ENCODE measurements around the gene DYDC2.
A peak's percentile ranks its signal among the peaks of the same experiment; 100 is the strongest.
"Not testable (repeated sequence)": the region's sequence is repeated elsewhere in the genome, so short reads cannot be mapped to it uniquely, and the experiment has no call there.

The DYDC2 gene, protein sequence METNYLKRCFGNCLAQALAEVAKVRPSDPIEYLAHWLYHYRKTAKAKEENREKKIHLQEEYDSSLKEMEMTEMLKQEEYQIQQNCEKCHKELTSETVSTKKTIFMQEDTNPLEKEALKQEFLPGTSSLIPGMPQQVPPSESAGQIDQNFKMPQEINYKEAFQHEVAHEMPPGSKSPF

DNA sequence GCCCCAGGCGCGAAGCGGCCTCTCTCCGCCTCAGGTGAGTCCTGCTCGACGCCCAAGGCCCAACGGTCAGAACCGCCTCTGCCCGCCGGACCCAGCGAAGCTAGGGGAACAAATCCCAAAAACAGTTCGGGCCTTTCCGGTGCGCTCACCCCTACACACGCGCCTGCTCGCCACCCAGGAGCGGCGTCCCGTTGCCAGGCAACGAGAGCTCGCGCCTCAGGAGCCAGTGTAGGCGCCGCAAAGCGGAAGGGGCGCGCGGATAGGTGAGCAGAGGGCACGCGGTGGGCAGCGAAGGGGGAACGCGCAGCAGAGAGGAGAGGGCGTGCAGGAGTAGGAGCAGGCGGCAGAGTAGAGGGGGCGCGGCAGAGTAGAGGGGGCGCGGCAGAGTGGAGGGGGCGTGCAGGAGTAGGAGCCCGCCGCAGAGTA is at the start of gene DYDC2, which contains the start of gene DYDC1:
Gene DYDC2, plus strand, starts transcription at position 219 of the 426 bp plus-strand sequence. CDS start 5,663 bp downstream, outside the sequence.
Gene DYDC1, minus strand, starts transcription at position 193 of the 426 bp plus-strand sequence. CDS start 4,154 bp downstream, outside the sequence.
- peak; percentile 79 for DNase-seq

DNA sequence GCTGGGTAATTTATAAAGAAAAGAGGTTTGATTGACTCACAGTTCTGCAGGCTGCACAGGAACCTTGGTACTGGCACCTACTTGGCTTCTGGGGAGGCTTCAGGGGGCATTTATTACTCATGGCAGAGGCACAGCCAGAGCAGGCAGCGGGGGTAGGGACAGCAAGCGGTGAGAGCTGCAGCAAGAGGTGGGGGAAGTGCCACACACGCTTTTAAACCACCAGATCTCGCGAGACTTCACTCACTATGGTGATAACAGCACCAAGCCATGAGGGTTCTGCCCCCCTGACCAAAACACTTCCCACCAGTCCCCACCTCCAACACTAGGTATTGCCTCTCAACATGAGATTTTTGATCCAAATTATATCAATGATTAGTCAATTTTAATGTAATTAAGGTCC is 43.1 kb upstream of the DYDC2 start:
- DNase-seq = no peak

DNA sequence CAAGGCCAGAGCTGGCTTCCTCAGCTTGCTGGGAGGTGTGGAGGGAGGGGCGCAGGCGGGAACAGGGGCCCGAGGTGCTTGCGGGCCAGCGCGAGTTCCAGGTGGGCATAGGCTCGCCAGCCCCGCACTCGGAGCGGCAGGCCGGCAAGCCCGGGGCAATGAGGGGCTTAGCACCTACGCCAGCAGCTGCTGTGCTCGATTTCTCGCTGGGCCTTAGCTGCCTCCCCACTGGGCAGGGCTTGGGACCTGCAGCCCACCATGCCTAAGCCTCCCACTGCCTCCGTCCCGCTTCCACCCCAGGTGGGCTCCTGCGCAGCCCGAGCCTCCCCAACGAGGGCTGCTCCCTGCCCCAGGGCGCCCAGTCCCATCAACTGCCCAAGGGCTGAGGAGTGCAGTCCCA is 41.2 kb upstream of the DYDC2 start:
- DNase-seq = no peak

DNA sequence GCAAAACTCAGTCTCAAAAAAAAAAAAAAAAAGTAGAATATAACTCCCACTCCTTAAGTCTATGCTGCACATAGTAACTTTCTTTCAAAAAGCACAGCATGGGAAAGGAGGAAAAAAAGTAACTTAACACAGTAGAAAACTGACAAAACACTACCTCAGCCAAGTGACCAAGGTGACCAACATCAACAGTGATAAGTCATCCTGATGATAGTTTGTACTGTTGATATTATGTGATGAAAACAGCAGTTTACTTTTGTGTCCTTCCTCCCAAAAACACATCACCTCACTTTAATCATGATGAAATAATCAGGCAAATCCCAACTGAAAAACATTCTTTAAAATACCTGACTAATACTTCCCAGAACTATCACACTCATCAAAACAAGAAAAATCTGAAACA is 37.8 kb upstream of the DYDC2 start:
- DNase-seq = no peak

DNA sequence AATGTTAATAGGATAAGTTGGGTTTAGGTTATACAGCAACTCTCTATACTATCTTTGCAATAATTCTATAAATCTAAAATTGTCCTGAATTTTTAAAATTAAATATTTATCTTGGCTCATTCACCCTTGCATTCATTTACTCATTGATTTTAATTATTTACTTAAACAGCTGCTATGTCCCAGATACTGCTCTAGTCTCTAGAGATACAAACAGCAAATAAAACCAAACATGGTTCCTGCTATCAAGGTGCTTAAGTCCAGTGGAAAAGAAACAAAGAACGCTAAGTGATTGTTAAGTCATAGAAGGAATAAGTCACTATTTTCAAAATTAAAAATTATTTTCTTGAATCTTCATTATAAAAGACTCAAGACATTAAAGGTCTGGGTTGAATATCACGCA is 37.3 kb upstream of the DYDC2 start:
- DNase-seq = no peak

DNA sequence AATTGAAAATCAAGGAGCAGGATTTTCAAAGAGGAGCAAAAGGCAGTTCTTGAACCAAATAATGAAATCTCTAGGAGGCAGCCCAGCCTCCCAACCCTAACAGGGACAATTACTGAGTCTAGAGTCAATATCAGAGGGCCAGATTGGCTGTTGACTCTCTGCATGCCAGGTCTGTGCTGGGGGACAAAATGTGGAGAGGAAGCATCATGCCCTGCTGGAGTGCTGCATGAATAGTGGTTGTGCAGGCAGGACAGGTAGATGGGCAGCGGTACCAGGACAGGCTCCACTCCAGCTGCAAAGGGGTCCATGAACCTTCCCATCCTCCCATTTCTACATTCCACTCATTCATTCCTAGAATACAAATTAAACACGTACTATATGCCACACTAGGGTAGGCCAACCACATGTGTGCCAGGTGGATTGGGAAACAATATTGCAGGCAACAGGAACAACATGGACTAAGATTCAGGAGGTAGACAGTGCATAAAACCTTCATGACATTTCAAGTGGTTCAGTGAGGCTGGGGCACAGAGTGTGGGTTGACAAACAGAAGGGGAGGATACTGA is 36.8 kb upstream of the DYDC2 start:
- DNase-seq = no peak

DNA sequence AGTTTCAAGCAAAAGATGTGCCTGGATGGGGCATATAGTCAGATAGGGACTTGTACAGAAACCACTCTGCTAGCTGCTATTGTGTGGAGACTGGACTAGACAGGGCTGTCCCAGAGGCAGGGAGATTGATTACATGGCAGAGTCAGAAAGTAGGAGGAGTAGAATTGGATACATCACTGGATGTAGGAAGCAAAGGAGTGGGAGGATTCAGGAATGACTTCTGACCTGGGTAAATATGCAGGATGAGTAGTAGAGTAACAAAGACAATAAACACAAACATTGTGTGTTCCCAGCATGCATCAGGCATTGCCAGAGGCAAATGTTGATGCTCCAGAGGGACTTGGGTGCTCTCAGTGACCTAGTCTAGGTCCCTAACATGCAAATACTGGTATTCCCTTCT is 36.2 kb upstream of the DYDC2 start:
- no peak for DNase-seq

DNA sequence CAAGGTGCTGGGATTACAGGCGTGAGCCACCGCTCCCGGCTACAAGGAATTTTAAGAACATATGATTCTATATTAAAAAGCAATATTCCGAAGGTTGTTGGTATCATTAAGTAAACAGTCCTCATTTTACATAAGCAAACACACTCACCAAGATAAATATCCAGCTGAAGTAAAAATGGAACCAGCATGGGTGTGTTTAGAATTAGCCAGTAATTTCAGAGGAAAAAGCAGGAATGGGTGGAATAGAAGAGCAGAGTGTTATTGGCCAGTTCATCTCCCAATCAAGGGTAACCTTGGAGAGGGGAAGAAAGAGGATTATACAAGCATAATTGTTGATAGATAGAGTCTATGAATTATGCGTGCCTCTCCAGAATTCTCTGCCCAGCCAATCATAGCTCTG is 35.4 kb upstream of the DYDC2 start:
- no peak for DNase-seq

DNA sequence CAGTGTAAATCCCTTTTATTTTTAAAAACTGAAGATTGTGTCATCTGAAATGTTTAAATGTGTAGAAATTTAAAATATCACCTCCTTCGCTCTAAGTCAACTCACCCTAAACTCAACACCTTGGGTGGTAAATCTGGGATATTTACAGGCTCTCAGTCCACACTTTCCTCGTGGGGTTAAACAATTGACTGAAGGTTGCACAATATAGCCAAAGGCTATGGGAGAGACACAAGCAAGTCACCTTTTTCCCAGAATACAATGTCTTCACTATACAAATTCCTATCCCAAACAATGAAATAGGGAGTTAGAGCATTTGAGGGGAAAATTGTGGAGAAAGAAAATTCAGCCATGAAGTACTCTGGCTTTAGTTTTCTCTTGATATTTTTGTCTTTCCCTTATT is 34.4 kb upstream of the DYDC2 start:
- DNase-seq = no peak

DNA sequence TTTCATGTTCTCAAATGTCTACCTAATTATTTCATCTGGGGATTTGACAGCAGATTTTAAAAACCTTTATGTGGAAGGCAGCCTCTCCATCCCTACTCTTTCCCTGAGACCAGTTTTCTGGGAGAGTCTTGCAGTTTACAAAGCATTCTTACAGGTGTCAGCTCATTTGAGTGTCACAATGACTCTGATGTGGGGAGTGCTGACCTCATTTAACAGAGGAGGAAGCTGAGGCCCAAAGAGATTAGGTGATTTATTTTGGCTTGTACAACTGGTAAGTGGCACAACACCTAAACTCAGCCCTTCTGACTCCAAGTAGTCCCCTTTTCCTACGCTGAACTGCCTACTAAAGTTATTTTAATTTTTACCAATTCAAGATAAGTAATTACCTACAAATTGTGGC is 33.9 kb upstream of the DYDC2 start:
- no peak for DNase-seq

DNA sequence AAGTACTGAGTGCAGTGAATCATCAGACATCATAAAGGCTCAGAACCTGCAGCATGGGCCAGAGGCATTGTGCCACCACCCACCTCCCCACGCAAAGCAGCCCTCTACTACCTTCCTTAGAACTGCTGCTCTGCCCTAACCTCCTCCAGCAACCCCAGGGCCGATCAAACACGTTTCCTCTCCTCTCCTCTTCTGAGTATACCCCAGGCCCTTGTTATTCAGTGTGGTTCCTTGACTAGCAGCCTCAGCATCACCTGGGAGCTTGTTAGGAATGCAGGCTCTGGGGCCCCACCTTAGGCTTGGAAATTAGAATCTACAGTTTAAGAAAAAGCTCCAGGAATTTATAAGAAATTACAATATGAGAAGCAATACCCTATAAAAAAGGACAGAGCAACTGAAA is 33.3 kb upstream of the DYDC2 start:
- no peak for DNase-seq

DNA sequence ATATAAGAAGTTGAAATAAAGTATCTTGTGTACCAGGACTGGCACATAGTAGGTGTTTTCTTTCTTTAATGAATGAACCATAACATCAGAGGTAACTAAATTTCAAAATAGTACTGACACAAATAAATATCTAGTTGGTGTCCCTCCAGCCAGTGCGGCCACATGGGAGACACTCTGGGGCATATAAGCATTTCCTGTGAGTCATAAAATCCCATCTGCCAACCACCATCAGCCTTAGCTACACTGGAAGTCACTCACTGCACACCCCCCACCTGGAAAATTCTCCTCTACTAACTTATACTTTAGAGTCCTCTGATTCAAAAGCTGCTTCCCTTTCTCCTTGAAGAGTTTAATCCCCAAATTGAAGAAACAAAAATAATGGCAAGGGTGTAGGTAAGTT is 32.5 kb upstream of the DYDC2 start:
- no peak for DNase-seq

DNA sequence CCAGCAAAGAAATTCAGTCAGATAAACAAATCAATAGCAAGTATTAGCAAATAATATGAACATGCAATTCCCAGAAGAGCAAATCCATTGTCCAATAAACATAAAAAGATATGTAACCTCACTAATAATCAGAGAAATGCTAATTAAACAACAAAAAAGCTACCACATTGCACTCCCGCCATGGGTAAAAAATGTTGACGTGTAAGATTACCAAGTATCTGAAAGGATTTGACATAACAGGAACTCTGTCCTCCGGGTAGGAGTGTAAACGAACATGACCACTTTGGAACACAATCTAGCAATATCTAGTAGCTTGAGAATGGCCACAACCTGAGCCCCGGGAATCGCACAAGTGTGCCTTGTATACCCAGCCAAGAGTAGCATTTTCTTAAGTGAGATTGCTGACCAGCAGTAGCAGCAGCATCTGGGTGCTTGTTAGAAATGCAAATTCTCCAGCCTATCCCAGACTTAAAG is 31.7 kb upstream of the DYDC2 start:
- no peak for DNase-seq

DNA sequence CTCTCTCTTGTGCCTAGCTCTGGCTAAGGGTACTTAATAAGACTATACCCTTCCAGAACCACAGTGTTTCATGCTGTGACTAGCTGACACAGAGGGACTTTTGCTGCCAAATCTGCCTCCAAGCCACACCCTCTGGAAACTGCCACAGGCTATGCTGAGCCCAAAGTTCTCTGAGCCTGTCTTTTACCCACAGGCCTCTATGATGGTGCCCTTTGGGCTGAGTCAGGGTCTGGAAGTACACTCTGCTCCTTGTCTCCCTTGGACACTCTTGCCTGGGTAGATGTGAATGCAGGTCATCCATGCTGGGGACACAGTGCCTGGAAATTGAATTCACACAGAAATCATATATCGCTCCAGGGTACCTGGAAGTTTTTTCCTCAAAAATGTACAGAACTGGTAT is 22.6 kb upstream of the DYDC2 start:
- DNase-seq = no peak

DNA sequence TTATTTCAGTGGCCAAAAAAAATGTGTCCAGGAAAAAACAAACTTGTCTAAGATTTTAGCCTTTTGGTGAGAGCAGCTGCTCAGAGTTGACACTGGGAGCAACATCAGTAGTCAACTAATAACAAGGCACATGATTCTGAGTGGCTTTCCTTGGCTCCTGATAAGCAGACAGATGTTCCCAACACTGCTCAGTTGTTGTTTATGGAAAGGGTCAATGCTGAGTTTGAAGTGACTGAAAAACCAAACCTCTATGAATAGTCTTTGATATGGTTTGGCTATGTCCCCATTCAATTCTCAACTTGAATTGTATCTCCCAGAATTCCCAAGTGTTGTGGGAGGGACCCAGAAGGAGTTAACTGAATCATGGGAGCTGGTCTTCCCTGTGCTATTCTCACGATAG is 12.3 kb upstream of the DYDC2 start:
- DNase-seq = no peak

DNA sequence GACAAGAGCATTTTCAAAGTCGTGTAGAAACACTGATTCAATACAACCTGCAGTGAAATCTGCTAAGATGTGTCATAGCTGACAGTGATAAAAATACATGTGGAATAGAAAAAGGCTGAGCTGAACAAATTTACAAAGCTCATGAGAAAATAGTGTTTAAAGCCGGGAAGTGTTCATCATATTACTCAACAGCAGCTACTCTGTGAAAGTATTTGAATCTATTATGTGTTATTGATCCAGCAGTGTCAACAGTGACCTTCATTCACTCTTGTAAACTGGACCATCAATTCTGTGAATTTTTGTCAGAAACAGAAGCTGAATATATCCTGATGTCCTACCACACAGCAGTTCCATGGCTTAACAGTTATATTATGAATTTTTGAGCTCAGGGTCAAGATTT is 11.7 kb upstream of the DYDC2 start:
- no peak for DNase-seq

DNA sequence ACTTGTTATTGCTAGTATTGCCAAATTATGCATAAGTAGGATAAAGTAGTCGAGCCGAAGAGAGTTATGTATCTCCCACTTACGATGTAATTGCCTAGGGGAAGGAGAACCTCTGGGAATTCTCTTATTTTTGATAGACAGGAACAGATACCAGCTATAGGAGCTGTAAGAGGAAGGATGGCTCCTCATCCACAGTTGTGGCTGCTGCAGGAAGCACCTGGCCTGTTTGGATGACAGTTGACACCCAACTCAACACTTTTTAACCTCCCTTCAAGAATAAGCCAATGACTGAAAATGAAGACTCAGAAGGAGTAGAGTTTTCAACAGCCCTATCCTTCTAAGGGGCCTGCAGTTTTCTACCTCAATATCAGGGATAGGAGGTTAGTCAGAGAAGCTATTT is 6.3 kb upstream of the DYDC2 start:
- no peak for DNase-seq

DNA sequence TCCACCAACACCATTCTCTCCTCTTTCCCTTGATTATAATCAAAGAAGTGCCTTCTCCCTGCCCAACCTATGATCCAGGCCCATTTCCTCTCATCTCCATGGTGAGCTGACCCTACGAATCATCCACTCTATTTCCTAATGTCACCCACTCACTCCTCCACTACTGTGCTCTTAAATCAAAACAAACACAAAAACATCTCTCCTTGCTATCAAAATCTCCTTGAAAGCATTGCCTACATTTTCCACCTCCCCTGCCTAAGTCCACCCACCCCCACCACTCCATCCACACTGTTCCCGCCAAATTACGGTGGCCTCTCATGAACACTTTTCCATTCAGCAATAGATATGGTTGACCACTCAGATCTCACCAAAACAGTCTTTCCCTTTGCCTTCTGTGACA is 5.4 kb upstream of the DYDC2 start:
- DNase-seq = no peak

DNA sequence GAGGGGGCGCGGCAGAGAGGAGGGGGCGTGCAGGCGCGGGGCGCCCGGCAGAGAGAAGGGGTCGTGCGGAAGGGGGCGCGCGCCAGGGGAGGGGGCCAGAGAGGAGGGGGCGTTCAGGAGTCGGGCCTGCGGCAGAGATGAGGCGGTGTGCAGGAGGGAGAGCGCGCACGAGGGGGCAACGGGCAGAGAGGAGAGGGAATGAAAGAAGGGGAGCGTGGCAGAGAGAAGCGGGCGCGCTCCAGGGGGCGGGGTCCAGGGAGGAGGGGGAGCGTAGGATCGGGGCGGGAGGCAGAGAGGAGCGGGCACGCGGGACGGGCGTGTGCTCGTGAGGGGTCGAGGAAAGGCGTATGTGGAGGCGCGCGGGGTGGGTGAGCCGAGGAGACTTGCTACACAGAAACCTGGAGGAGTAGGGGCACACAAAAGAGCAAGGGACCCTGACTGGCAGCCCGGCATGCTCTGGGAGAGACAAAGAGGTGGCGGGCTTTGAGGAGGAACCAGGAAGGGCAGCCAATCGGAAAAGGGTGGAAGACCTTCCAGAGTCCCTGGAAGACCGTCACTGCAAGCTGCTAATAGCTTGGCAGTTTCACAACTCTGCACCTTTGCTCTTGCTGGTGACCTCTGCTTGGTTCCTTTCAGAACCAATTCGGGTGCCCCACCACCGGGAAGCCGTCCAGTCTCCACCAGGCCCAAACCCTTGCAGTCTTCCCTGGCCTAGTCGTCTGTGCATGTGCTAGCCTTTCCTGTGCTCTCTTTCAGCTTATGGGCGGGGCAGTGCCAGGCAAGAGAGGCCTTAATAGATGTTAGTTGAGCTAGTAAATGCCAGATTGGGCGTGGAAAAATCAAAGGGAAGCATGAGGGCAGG is 639 bp downstream of the DYDC2 start:
- peak; percentile 35 for DNase-seq

DNA sequence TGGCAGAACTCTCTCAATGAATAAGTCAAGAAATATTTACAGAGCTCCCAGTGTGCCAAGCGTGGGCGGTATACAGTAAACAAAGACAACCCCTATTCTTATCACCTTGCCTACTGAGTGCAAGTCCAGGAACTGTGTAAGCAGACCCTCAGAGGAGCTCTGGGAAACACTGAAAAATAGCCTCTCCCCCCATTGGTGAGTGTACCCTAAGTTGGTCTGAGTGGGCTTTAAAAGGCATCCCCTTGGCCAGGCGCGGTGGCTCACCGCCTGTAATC is 1.2 kb downstream of the DYDC2 start:
- no peak for DNase-seq

DNA sequence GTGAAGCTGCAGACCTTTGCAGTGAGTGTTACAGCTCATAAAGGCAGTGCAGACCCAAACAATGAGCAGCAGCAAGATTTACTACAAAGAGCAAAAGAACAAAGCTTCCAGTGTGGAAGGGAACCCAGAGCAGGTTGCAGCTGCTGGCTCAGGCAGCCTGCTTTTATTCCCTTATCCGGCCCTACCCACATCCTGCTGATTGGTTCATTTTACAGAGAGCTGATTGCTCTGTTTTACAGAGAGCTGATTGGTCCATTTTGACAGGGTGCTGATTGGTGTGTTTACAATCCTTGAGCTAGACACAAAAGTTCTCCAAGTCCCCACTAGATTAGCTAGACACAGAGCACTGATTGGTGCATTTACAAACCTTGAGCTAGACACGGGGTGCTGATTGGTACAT is 2.3 kb downstream of the DYDC2 start:
- DNase-seq = not testable (repeated sequence)

DNA sequence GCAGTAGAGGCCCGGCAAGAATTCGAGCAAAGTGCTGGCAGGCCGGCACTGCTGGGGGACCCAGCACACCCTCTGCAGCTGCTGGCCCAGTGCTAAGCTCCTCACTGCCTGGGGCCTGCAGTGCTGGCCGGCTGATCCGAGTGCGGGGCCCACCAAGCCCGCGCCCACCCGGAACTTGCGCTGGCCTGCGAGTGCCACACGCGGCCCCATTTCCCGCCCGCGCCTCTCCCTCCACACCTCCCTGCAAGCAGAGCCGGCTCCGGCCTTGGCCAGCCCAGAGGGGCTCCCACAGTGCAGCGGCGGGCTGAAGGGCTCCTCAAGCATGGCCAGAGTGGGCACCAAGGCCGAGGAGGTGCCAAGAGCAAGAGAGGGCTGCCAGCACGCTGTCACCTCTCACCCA is 3.1 kb downstream of the DYDC2 start:
- no peak for DNase-seq

DNA sequence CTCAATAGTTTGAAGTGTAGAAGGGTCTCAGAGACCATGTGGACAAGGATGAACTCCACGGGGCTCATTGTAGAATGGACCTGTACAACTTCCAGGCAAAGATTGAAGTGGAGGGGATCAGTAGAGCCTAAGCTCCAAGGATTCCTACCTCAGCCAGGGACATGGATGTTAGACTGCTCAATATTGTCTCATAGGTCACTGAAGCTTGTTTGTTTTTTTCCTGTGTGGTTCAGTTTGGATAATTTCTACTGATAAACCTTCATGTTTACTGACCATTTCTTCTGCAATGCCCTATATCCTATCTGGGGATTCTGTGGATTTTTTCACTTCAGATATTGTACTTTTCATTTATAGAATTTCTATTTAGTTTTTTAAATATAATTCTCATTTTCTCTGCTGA is 8.9 kb downstream of the DYDC2 start:
- no peak for DNase-seq

DNA sequence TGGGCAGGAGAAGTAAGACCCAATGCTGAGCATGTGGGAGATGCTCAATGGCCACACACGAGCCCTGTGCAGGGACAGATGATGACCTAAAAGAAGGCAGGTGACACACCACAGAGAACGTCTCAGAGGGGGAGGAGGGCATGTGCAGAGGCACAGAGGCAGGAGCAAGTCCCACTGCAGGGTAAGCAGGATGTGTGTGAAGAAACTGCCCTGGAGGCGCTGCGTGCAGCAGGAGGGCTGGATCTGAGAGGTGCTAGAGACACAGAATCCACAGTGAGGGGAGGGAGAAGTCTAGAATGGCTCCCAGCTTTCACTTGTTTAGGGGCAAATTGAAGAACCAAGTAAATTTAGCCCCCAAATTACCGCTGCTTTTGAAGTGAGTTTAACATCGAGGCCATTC is 14.9 kb downstream of the DYDC2 start:
- DNase-seq = no peak

Measured in NCI-H1092 (cell line).